GM19023 (cell line): Measurements from ENCODE around the gene ZNF283.

Experiments used
- ATAC-seq: cut with Tn5 transposase; IDR thresholded peaks from one replicate; pipeline ENCODE4 v1.9.1; 2021; ENCODE audit warnings: mild to moderate bottlenecking, moderate library complexity; ENCODE audit not compliant: unreplicated experiment

The ZNF283 gene

DNA sequence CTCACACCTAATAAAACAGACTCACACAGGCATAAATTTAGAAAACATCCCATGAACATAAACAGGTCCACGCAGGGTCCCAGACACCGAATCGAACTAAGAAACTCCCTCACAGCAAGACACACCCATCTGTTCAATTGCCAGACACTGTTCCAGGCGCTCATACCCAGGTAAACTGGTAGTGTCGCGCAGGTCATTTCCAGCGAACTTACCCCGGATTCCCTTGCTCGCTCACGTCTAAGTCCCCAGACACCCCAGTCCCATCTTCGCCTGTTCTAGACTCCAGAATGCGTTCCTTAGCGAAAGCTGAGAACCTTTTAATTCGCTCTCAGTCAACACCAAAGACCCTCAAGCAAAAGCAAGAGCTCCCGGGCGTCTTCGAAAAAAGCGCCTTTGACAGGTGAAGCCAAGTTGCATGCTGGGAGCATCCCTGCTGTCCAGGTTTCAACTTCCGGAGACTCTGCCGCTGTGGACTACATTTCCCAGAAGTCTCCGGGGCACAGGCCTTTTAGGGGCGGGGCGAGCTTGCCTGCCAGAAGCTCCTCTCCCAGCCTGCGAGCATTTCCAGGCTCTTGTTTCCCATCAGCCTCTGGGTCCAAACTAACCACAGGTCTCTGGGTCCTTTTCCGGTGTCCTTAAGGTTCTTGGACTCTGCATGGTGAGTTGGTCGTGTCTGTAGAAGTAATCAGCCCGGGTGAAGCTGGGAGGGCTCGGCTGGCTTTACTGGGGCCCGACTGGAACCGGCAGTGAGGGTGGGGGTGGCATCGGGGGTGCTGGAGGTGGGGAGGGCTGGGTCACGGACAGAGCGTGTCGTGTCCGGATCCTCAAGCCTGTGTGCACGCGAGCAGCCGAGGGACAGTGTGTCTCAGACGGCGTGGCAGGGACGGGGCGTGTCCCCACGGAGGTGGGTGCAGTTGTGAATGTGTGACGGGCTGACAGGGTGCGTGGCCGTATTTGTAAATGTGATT, at the start of gene ZNF283:
Gene ZNF283, plus strand, starts transcription at position 535 of the 968 bp plus-strand sequence. CDS start 6,184 bp downstream, outside the sequence.
- ATAC-seq, result peak; percentile 81

DNA sequence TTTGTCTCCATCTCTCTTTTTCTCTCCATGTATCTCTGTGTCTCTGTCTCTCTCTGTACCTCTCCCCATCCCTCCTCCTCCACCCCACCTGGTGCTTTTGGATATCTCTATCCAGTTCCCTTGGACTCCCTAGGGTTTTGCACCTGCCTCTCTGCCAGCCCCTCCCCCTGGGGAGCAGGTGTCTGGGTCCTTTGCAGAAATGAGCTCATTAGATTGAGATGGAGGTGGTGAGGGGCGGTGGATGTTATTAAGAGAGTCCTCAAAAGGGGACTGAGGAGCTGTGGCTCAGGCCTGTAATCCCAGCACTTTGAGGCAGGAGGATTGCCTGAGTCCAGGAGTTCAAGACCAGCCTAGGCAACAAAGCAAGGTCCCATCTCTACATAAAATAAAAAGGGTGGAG, 48.5 kb upstream of the ZNF283 start:
- ATAC-seq, result no peak

DNA sequence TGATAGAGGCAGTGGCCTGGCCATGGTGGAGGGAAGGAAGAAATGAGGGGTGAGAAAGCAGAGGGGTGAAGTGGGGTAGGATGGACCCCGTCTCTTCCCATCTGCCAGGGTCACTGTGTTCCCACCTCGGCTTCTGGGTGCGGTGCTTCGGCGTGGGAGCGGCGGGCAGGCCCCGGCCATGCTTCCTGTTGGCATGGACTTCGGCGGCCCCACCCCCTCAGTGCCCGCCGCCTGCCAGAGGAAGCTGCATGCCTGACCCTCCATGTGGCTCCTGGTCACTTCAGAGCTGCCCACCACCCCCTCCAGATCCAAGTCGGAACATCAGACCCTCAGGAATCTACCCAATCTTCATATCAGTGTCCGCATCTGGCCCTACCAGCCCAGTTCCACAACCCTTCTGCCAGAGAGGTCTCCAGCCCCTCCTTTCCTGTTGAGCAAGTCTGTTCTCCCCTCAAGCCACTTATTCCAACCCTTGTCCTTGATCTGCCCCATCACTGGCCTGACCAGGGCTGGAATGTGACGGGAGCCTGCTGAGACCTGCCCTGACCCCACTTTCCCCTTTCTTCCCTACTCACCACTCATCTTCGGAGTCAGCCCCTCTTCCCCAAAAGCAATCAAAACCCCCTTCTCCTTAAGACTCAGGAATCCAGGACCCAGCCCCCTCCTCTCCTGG, 47.8 kb upstream of the ZNF283 start:
- no peak for ATAC-seq

DNA sequence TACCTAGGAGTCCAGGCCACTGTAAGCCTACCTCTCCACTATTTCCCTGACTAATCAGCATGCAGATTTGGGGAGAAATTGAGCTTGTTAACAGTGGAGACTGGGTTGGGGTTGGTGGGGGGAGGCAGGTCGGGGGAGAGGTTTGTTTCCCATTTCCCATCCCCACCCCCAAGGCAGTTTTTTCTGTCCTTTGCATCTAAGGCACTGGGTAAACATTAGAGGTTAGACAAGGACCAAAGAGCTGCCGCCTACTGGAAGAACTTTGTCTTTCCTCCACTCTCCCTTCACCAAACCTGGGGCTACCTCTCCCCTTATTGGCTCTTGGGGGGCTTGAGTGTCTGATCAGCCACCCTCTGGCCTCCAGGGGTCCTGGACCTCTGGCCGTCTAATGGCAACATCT, 47.3 kb upstream of the ZNF283 start:
- ATAC-seq, result no peak

DNA sequence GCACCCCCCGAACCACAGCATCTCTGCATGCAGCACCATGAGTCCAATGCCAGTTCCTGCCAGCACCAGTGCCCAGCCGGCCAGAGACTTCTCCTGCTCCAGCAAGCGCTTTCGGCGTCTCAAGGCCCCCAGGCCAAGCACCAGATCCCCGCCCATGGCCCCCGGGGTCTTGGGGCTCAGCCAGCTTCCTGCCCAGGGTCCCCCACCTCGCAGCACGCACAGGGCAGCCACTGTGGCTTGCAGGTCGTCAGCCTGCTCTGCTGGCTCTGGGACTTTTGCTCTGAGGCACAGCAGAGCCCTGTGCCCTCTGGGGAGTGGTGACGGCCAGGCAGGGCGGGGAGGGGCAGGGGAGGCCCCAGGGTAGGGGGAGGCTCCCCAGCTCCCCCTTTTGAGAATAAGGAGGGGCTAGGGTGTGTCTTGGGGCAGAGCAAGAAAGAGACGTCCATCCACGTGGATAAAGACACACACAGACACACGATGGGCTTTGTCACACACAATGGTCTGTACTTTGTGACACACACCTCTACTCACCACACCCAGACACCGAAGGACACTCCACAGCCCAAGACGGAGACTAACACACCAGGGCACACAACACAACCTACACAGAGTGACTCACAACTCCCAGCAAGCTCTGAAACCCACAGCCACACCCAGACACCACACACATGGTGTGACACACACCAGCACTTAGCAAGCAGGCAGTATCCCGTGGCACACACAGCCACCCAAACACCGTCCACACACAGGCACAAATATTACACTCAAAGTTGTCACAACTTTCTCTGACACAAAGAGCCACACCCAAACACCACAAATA, 46.2 kb upstream of the ZNF283 start, which contains the start of gene KCNN4:
Gene KCNN4, minus strand, starts transcription at position 268 of the 820 bp plus-strand sequence. Its CDS starts 112 bp downstream, at position 156.
- no peak for ATAC-seq

DNA sequence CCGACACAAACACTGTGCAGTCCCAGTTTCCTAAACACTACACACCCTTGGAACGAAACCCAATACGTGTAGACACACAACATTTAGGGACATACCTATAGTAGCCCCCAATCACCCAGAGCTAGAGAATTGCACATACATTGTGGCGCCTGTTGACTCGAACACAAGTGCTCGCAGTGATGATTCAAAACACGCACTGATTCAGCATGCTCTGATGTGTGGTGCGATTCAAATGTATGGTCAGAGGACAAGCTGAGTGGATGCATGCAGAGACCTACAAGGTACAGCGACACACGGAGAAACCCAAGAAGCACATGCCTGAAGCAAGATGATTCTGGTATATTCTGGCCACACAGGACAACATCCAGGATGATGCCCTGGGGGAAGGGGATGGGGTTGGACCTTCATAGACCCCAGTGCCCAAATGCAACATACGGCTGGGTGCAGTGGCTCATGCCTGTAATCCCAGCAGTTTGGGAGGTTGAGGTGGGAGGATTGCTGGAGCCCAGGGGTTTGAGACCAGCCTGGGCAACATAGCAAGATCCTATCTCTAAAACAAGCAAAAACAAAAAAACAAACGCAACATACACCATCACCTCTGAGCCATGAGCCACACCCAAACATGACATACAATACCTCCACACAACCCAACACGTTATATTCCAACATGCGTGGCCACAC, 45.4 kb upstream of the ZNF283 start:
- ATAC-seq, result no peak

DNA sequence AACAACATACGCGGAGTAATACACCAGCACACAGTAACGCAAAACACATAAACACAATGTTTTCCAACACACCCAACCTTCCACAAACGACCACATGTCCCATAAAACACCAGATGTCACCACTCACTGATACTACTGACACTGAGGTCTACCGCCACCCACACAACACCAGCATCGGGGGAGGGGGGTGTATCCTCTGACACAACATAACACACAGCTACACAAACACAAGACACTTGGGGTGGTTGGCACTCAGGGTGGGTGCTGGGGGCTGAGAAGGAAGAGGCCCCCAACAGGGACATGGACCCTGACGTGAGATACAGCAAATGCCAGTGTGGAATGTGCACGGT, 44.8 kb upstream of the ZNF283 start:
- no peak for ATAC-seq

DNA sequence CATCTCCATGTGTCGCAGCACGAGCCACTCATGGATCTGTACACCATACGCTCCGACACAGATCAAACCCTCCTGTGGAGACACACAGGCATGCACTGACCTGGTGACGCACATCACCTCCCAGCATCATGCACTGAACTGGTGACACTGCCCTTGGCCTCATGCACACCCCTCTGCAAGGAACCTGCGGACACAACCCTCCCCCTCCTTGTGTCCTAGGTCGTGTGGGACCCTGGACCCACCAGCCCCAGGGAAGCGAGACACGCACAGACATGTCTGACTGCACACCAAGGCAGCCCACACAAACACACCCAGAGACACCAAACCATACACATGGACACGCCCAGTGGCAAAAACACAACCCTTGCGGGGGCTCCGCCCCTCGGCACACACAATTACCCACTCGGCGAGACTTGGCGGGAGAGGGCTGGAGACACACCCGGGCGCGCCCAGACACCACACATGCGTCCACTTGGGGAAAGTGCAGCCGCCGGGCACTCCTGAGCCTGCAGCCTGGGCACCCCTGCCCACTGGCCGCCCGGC, 44.4 kb upstream of the ZNF283 start:
- no peak for ATAC-seq

DNA sequence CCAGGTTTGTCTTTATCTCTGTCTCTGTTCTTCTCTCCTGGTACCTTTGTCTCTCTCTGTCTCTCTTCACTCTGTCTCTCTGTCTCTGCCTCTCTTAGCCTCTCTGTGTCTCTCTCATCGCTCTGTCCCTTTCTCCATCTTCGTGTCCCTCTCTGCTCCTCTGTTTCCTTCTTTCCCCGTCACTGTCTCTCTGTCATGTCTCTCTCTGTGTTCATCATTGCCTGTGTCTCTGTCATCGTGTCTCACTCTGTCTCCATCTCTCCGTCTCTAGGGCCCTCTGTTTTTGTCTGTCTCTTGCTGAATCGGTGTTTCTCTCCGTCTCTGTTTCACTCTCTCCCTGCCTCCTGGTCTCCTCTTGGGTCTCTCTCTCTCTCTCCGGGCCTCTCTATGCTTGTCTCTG, 43.5 kb upstream of the ZNF283 start:
- ATAC-seq, result no peak

DNA sequence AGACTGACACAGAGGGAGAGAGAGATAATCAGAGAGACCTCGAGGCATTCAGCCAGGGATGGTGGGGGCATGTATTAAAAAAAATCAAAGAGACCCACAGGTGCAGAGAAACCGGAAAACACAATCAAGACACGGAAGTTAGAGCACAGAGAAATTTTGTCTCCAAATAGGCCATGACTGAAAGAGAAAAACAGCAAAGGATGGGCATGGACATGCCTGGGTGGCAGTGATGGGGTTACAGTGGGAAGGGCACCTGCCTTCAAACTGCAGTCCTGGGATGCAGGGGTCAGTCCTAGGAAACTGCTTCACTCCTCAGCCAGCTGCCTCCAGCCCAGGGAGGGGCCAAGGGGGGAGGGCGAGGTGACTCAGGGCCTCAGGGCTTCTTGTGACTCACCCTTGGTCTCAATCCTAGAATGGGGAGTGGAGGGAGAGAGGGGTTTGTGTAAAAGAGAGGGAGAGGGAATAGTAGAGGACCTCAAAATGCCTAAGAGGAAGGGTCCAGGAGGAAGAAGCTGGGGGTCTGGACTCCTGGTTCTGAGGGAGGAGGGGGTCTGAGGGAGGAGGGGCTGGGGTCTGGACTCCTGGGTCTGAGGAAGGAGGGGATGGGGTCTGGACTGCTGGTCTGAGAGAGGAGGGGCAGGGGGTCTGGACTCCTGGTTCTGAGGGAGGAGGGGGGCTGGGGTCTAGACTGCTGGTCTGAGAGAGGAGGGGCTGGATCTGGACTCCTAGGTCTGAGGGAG, 42.7 kb upstream of the ZNF283 start:
- no peak for ATAC-seq

DNA sequence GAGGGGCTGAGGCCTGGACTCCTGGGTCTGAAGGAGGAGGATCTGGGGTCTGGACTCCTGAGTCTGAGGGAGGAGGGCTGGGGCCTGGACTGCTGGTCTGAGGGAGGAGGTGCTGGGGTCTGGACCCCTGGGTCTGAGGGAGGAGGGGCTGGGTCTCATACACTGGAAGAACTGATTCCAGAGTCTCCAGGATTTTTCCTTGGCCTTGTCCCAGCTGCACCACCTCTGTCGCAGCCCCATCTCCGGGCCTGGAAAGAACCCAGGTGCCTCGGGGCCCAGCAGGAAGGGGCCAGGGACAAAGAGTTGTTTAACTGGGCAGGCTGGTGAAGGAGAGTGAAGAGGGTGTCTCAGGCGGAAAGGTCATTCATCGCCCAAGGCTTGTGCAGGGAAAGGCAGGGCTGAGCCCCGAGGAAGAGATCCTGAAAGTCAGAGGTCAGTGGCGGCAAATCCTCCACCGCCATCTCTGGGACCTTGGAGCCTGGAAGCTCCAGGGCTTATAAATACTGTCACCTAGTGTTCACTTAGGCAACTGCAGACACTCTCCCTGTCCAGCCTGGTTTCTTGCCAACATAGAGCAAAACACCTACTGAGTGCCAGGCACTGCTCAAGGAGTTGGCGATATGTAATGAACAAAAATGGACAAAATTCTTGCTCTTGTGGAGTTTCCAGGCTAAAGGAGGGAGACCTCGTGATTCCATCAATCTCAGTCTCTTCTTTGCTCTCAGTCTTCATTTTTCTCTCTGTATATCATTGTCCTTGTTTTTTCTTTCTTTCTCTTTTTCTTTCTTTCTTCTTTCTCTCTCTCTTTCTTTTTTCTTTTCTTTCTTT, 41.9 kb upstream of the ZNF283 start:
- no peak for ATAC-seq

DNA sequence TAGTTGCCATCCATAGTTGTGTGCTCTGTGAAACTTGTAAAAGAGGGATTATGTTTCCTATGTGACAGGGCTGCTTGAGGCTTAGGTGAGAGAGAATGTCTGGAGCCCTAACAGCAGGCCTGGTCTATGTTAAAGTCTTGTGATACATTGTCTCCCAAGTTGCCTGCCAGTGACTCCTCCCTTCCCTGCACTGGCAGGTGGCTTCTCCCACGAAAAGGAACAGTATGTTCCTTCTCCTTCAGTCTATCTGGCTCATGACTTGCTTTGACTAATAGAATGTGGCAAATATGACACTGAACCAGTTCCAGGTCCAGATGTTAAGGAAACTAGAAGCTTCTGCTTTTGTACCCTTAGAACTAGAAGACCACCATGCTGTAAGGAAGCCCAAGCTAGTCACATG, 40.5 kb upstream of the ZNF283 start:
- no peak for ATAC-seq

DNA sequence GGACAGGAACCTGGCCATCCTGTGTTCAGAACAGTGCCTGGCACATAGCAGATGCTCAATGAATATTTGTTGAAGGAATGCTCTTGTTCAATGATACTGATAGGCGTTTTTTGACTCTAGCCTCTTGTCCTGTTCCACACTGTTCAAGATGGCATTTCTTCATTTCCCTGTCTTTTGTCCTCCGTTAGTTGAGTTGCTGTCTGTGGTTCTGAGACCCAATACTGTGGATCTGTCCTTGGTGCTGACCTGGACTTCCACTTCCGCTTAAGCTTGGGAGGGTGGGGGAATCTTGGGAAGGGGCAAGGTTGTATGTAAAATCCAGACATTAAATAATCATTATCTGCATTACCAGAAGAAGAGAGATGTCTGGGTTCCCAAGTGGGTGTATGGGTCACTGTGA, 38.1 kb upstream of the ZNF283 start:
- no peak for ATAC-seq

DNA sequence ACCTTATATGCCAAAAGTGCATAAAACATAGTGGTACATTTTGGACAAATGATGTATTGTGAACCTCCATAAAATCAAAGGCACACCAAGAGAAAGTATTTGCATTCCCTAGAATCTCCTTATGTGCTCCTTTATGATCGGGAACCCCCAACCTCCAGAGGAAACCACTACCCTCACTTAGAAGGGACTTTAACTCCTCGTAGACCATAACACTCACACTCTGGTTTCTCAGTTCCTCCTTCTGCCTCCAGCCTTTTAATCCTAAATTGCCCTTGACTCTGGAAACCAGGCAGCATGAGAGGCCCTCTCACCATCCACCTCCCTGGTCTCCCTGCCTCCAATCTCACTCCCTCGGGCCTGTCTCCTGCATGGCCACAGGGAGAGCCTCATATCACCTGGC, 36.5 kb upstream of the ZNF283 start:
- ATAC-seq, result no peak

DNA sequence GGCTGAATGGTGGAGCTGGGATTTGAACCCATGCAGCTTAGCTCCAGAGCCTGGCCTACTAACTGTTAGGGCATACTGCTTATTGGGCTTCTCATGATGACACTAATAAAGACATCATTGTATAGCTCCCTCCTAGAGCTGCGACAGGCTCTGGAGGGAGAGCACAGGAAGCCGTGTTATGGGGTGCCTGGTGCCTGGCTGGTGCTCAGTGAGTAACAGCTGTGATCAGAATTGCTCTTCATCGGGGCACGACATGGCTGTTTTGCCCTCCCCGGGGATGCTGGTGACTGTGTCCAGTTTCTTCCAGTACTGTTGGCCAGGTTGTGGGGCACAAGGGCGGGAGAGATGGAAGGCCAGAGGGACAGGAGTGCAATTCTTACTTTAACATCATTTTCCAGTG, 30.0 kb upstream of the ZNF283 start:
- ATAC-seq, result no peak

DNA sequence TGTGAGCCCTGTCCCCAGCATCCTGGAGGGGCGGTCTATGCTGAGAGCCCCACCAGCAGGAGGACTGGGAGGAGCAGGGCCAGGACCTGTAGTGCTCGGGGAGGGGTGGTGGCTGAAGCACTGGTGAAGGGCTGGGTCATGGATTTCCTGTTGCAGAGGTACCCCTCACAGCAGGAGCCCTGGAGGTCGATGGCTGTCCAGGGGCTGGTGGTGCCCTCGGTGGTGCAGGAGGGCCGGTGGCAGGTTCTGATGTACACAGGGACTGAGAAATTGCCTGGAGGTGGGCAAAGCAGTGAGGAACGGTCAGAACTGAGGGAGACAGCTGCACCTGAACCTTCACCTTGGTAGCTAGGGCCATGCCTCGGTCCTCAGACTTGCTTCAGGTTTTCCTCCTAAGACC, 29.6 kb upstream of the ZNF283 start:
- ATAC-seq, result no peak

DNA sequence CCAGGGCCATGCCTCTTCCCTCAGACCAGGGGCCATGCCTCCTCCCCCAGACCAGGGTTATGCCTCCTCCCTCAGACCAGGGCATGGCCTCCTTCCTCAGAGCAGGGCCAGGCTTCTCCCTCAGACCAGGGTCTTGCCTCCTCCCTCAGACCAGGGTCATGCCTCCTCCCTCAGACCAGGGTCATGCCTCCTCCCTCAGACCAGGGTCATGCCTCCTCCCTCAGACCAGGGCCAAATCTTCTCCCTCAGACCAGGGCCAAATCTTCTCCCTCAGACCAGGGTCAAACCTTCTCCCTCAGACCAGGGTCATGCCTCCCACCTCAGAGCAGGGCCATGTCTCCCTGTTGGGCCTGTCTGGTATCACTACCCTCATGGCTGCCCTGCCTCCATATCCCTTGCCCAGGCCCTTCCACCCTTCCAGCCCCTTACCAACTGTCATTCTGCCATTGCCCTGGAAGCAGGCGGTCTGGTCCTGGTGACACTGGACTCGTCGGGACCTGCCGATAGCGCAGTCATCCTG, 29.0 kb upstream of the ZNF283 start:
- ATAC-seq, result no peak

DNA sequence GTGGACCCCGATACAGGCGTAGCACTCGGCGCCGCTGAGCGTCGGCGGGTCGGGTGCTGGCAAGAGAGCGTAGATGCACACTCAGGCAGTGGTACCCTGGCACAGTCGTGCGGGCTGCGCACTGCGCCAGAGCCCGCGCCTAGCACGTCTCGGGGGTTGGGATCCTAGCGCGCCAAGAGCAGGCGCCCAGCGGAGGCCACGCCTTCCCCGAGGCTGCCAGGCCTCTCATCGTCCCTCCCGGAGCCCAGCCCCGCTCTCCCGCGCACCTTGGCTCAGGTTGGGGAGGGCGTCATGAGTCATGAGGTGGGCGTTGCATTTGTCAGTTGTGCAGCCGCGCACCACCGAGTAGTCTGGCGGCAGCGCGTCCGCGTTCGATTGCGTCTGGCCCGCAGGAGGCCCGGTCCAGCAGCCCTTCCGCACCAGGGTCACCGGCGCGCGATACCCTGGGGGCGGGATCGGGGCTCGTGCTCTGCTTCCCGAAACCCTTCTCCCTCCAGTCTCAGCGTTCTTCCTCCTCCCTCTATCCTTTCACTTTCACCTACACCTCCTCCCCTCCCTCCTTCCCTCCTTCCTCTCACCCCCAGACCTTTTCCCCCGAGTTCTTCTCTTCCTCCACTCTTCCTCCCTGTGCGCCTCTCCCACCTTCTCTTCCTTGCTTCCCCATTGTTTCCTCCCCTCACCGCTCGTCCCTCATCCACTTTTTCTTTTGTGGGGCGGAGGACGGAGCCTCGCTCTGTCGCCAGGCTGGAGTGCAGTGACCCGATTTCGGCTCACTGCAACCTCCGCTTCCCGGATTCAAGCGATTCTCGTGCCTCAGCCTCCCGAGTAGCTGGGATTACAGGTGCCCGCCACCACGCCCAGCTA, 28.3 kb upstream of the ZNF283 start:
- ATAC-seq, result no peak
